Ishikawa (cell line): Measurements from ENCODE around the gene RGS6.

ENCODE experiments used
- EGR1 ChIP-seq: IDR thresholded peaks from 2 replicates; pipeline ENCODE4 v1.6.1; 2012
- EP300 ChIP-seq: IDR thresholded peaks from 2 replicates; pipeline ENCODE4 v1.6.1; 2012; ENCODE audit warnings: borderline replicate concordance
- FOXM1 ChIP-seq: IDR thresholded peaks from 2 replicates; pipeline ENCODE4 v1.6.1; 2012; ENCODE audit warnings: low read depth, borderline replicate concordance
- NFIC ChIP-seq: IDR thresholded peaks from 2 replicates; pipeline ENCODE4 v1.6.1; 2012
- RAD21 ChIP-seq: IDR thresholded peaks from 2 replicates; pipeline ENCODE4 v1.6.1; 2012; ENCODE audit warnings: low read depth
- TAF1 ChIP-seq: IDR thresholded peaks from 2 replicates; pipeline ENCODE4 v1.6.1; 2012; ENCODE audit warnings: low read depth, mild to moderate bottlenecking
- TCF12 ChIP-seq: IDR thresholded peaks from 2 replicates; pipeline ENCODE4 v1.6.1; 2012; ENCODE audit warnings: low read depth
- TEAD4 ChIP-seq: IDR thresholded peaks from 2 replicates; pipeline ENCODE4 v1.6.1; 2012
- YY1 ChIP-seq: IDR thresholded peaks from 2 replicates; pipeline ENCODE4 v1.6.1; 2012; ENCODE audit warnings: low read depth
- TF ChIP-seq, protein P1 (sequence below): IDR thresholded peaks from 2 replicates; pipeline ENCODE4 v1.6.1; 2012; ENCODE audit warnings: low read depth, mild to moderate bottlenecking
- TF ChIP-seq, protein P2 (sequence below): IDR thresholded peaks from 2 replicates; pipeline ENCODE4 v1.6.1; 2012

- TF ChIP-seq RAD21 (no peak), NFIC (no peak), EGR1 (no peak), EP300 (no peak), TEAD4 (no peak), TCF12 (no peak), TAF1 (no peak), YY1 (no peak), FOXM1 (no peak)
- TF ChIP-seq, protein P1, sequence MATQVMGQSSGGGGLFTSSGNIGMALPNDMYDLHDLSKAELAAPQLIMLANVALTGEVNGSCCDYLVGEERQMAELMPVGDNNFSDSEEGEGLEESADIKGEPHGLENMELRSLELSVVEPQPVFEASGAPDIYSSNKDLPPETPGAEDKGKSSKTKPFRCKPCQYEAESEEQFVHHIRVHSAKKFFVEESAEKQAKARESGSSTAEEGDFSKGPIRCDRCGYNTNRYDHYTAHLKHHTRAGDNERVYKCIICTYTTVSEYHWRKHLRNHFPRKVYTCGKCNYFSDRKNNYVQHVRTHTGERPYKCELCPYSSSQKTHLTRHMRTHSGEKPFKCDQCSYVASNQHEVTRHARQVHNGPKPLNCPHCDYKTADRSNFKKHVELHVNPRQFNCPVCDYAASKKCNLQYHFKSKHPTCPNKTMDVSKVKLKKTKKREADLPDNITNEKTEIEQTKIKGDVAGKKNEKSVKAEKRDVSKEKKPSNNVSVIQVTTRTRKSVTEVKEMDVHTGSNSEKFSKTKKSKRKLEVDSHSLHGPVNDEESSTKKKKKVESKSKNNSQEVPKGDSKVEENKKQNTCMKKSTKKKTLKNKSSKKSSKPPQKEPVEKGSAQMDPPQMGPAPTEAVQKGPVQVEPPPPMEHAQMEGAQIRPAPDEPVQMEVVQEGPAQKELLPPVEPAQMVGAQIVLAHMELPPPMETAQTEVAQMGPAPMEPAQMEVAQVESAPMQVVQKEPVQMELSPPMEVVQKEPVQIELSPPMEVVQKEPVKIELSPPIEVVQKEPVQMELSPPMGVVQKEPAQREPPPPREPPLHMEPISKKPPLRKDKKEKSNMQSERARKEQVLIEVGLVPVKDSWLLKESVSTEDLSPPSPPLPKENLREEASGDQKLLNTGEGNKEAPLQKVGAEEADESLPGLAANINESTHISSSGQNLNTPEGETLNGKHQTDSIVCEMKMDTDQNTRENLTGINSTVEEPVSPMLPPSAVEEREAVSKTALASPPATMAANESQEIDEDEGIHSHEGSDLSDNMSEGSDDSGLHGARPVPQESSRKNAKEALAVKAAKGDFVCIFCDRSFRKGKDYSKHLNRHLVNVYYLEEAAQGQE = no peak
- TF ChIP-seq, protein P2, sequence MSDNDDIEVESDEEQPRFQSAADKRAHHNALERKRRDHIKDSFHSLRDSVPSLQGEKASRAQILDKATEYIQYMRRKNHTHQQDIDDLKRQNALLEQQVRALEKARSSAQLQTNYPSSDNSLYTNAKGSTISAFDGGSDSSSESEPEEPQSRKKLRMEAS = no peak
These were observed 35.5 kb downstream of the RGS6 start for GRCh38 chr14:71967704-71968103.
